GM21576 (cell line): Measurements from ENCODE around the gene KLHL2.
"Not testable (repeated sequence)": the region's sequence is repeated elsewhere in the genome, so short reads cannot be mapped to it uniquely, and the experiment has no call there.

ENCODE experiments used
- ATAC-seq: cut with Tn5 transposase; IDR thresholded peaks from one replicate; pipeline ENCODE4 v1.9.1; 2021; ENCODE audit warnings: mild to moderate bottlenecking, moderate library complexity; ENCODE audit not compliant: unreplicated experiment

KLHL2 gene

GRCh38 chr4:165199722-165200121 lies 7.6 kb upstream of the KLHL2 start:
- no peak for ATAC-seq

- ATAC-seq: no peak
Observed at GRCh38 chr4:165201806-165202205, 5.6 kb upstream of the KLHL2 start.

DNA sequence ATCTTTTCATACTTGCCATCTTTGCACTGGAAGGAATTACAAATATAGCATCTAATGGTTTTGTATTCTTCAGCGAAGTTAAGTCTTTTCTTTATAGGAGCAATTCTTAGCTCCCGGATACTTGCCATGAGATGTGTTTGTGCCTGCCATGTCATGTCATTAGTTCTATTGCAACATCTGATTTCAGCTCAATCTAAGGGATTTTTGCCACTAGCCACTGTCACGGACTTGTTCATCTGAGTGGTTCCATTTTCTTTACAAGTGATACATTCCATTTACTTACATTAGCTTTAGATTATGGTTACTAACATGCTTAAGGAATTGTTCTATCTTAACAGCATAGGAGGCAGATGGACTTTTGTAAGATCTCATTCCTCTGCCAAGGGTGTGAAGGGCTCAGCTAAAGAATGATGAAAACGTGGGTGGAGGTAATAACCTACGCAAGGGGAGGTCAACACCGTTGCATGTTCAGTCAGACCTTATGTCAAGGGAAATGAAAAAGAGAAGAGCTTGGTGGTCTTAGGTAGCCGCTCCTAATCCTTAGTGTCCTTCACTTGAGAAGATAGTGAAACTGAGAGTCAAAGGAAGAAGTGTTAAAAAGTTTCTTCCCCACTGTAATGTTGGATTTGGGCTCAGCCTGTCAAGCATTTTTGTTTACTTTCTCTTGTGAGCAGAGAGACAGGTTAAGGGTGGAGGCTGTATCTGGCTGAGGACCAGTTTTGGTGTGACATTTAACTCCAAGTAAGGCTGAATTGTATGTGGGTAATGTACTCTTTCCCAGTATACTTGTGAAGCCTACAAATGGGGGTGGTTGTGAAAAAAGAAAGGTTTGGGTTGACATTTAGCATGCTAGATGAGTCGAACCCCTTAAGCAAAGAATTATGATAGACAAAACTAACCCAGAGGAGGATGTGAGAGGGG lies 3.6 kb upstream of the KLHL2 start:
- no peak for ATAC-seq

DNA sequence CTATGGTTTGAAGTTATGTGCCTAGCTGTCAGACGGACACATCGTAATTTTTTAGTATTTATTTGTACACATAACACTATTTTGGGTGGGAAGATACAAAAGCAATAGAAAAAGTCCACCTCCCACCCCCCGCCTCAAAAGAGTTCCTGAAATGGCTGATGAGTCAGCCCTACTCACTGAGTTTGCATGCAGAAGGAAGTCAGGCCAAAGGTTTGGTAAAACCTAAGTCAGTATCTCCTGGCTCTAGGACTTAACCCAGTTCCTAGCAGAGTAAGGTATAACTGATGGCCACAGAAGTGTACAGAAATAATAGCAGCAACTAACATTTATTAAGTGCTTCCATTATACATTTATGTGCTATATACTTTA lies 2.9 kb upstream of the KLHL2 start:
- ATAC-seq: no peak

- peak; percentile 20 for ATAC-seq
Observed at GRCh38 chr4:165207016-165207430, 338 bp upstream of the KLHL2 start.

DNA sequence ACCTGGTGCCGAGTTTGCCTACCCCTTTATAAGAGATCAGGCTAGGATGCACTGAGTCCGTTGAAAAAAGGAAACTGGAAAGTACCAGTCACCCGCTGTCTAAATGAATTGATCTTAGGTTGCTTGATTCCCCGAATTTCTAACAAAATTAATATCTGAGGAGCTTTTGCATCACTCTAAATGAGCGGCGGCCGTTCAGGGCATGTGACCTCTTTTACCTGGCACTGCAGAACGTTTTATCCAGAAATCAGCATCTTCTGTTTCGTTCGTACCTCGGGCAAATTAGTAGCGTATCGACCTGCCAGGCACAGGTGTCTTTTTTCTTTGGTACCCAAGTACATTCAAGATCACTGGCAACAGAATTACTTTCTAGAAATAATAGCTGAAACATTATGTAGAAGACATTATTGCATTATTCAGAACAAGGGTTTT lies 876 bp downstream of the KLHL2 start:
- peak; percentile 16 for ATAC-seq

GRCh38 chr4:165208741-165209388 lies 1.5 kb downstream of the KLHL2 start:
- no peak for ATAC-seq

- ATAC-seq: no peak
Observed at GRCh38 chr4:165209796-165210195, 2.4 kb downstream of the KLHL2 start.

DNA sequence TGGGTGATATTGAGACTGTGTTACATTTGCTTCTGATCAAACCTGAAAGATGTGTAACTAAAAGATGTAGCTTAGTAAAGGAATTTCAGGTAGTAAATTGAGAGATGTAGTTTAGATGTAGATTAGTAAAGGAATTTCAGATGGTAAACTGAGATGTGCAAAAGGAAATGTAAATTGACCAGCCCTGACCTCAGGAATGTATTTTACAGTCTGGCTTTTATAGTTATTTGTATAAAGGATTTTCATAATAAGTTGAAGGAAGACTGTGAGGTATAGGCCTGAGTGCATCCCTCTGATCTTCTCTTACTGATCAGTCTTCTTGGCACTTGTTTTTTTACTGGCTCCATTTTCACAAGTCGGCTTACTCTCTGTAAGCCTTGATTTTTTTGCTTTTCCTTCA lies 3.2 kb downstream of the KLHL2 start:
- no peak for ATAC-seq

- ATAC-seq: not testable (repeated sequence)
Observed at GRCh38 chr4:165212647-165213046, 5.3 kb downstream of the KLHL2 start.

DNA sequence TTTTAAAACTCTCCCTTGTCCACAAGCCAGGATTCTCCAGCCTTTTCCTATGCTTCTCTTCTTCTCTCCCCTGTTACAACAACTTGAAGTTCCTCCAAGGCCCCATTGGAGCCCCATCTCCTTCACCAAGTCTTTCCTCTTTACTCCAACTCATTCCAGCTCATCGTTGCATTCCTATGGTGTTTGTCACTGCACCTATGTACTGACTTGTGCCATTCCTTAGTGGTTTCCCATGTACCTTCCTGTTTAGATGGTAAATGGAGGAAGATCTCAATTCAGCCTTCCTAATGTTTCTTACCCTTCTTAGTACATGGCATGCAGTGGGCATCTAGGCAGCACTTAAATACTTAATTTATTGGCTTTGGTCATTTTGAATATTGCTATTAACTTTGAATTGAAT lies 6.0 kb downstream of the KLHL2 start:
- not testable (repeated sequence) for ATAC-seq

DNA sequence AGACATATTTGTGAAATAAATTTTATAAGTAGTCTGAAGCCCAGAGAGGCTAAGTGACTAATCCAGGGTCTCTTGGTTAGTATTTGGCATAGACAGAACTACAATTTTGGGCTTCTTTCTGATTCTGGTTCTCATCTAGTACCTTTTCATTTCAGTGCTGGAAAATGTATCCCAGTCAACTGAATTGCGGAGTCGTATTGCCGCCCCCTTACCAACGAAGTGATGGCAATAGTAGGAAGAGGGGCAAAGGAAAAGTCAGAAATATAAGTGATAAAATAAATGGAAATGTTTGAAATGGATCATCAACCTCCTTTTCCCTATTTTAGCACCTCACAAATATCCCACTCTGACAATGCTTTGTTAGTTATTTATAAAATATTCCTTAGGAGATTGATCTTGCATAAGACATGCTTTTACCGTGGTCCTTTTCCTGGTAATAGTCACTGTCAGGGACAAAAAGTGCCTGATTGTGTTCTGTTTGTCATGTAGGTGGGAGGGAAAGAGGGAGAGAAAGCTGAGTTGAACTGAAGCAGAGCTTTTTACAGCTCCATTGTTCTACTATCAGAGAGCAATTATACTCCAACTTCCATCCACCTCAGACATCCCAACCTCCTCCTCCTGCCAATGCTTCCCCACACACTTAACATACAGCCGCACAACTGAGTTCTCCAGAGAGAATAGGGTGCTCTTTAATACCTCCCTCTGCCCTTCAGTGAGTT lies 6.8 kb downstream of the KLHL2 start:
- not testable (repeated sequence) for ATAC-seq

DNA sequence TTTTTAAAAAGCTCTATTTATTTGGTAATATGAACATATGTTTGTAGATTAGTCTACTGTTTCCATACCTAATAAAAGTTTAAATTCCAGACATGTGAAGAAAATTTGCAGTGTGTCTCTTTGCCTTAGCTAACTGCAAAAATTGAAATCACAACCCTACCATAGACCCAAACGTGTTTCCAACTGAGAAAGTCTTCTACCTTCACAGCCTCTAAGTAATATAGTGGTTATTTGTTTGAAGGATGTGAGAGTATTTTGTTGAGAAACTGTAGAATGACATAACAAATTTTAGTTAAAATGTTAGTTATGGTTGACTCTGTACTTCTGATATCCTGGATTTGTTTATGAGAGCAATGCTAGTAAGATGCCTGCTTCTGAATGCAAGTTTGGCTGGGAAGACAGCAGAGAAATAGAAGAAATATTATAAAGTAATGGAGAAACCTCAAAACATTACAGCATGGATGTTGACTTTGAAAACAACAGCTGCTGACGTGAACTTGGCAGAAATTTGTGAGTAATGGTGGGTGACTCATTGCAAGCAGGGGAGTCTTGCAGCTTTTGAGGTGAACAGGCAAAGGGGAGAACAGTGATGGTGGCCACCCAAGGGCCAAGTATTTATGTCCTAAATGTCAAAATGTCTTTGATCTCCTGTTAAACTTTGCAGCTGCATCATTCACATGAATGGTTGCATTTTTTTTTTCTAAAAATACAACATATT lies 7.8 kb downstream of the KLHL2 start:
- peak; percentile 46 for ATAC-seq

DNA sequence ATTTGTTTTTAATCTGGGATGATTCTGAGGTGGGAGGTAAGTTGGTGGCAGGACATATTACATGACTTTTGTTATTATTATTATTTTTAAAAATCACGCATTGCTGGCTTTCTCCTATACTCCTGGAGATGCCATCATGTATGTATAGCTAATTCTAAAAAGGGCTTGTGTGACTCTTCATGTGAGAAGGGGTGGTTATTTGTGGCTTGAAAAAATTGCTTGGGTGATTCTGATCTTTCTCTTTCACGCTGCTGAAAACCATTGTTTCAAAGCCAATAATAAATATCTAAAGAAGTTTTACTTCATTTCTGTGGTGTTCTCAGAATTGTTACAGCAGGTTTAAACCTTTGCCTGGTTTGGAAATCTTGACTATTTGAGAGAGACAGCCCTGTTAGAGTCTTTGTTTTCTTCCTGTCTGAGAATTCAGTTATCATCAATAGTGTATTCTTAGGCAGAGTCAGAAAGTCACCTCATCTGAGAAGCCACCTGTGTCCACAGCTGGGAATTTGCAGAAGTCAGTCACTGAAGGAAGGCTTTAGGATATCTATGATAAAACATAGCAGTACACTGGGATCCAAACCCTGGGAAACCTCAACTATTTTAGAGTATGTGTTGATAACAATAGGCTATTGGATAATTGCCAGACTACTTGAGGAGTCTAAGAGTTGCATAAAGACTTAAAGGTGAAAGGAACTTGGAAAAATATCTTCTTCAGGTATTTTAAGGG lies 8.6 kb downstream of the KLHL2 start:
- ATAC-seq: peak; percentile 80

- no peak for ATAC-seq
Observed at GRCh38 chr4:165217325-165217724, 10.0 kb downstream of the KLHL2 start.

DNA sequence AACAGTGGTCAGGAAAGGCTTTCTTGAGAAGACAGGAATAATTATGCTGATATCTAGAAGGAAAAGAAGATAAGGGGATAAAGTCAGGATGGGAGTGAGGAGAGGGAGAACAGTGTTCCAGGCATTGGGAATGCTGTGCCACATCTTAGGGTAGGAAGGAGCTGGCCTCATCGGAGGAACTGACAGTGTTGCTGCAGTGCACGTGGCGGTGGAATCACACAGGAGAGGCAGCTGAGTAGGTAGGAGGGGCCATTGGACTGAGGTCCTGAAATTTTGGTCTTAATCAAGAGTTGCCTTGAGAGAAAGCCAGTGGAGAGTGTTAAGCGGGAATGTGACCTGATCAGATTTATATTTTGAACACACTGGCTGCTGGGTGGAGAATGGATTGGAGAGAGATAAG lies 13.9 kb downstream of the KLHL2 start:
- ATAC-seq: not testable (repeated sequence)

DNA sequence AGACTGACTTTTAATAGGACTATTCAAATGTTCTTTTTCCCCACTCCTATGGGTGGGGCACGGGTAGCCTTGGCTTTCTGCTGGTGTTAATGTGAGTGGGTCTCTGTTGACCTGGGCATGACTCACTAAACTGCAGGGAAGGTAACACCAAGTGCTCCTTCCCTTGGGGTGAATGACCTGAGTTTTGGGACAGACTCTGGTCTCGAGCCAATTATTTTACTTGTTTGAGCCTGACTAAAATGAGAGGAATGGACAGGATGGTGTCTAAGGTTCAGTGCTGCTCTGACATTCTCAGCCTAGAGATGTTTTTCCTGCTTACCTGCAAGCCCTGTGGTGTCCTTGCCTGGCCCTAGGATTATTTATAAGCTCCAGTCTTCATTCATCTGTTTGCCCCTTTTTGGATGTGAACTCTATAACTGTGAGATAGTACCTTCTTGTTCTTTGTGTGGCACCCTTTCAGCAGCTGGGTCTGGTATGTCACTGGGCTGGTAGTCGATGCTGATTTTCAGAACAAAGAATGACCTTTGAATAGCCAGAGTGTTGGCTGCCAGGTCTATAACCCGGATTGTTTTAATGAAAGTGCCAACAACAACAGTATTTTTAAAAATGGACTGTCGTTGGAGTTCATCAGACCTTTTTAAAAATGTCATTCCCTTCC lies 14.8 kb downstream of the KLHL2 start:
- ATAC-seq: not testable (repeated sequence)

DNA sequence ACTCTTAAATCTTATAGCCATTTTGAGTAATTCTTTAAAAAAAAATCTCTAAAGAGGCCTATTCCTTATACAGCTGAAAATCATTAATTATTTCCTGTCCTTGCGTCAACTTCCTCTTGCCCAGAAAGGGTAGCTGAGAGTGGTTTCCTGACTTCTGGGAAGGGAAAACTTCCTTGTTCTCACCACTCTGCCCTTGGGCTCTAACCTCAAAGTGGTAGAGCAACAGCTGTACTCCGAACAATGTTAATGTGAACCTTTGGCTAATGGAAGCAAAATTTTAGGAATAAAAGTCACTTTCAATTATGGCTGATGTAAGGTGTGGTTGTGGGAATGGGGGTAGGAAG lies 15.3 kb downstream of the KLHL2 start:
- ATAC-seq: no peak

GRCh38 chr4:165227401-165227800 lies 20.0 kb downstream of the KLHL2 start:
- not testable (repeated sequence) for ATAC-seq
